ENCODE results near the gene TAS2R16. TPM values are rescaled to one million over a fixed set of nuclear protein-coding genes. Genes with fewer than 3 reads are reported as not detected.

TAS2R16 gene
- total RNA-seq, 2 experiments from 2014 or later, result not detected

DNA sequence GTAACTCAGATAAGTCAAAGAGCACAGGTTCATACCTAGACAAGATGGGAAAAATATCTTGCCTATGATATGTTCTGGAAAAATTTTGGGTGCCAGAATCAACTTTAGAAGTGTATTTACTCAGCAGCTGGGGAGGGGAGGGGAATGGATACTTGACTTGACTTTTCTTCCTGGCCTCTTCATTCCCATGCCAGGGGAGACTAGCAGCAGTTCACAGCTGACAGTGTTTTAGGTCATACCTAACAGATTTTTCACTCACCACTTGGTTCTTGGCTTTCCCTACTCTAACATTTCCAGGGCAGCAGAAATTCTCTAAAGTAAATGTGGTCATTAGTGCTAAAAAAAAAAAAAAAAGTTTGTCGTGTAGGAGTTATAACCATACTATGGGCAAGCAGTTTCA, 46.3 kb downstream of the TAS2R16 start:
- Histone ChIP-seq H3K4me1 (ENCODE audit: insufficient read depth, low read length, poor library complexity, severe bottlenecking) (no peaks in the 10 kb centered on the region), H3K9me3 (ENCODE audit: low read length) (no peaks in the 10 kb centered on the region), H3K27ac (ENCODE audit: low read depth, low read length, poor library complexity, severe bottlenecking) (no peak overlapping the region), H3K79me2 (ENCODE audit: insufficient read depth, low read depth, low read length) (no peaks in the 10 kb centered on the region), H4K20me1 (ENCODE audit: insufficient read depth, low read length) (no peaks in the 10 kb centered on the region), H3K4me3 (ENCODE audit: low read depth, low read length, poor library complexity, severe bottlenecking) (no peak overlapping the region), H3K4me2 (ENCODE audit: low read length) (no peak overlapping the region), H3K36me3 (ENCODE audit: insufficient read depth, low read length) (no peaks in the 10 kb centered on the region), H2AFZ (ENCODE audit: low read length) (no peak overlapping the region), H3K9me2 (ENCODE audit: insufficient read depth, low read length) (no peaks in the 10 kb centered on the region)
- DNase-seq (ENCODE audit: low spot score), result no peak
- no TSS peak for BruUV-seq (replicated peaks)
- CTCF ChIA-PET (ENCODE audit: unreplicated experiment), result no interaction called here
- POLR2A ChIA-PET, result no interaction called here
- intact Hi-C loops (cut with micrococcal nuclease; ENCODE audit: unreplicated experiment), result no loop called here
- TF ChIP-seq, protein P1, sequence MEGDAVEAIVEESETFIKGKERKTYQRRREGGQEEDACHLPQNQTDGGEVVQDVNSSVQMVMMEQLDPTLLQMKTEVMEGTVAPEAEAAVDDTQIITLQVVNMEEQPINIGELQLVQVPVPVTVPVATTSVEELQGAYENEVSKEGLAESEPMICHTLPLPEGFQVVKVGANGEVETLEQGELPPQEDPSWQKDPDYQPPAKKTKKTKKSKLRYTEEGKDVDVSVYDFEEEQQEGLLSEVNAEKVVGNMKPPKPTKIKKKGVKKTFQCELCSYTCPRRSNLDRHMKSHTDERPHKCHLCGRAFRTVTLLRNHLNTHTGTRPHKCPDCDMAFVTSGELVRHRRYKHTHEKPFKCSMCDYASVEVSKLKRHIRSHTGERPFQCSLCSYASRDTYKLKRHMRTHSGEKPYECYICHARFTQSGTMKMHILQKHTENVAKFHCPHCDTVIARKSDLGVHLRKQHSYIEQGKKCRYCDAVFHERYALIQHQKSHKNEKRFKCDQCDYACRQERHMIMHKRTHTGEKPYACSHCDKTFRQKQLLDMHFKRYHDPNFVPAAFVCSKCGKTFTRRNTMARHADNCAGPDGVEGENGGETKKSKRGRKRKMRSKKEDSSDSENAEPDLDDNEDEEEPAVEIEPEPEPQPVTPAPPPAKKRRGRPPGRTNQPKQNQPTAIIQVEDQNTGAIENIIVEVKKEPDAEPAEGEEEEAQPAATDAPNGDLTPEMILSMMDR (conservative IDR thresholded peaks at IDR 0.05; ENCODE audit: low read length), result no peak
- no peak for TF ChIP-seq EZH2phosphoT487 (IDR thresholded peaks at IDR 0.05; ENCODE audit: borderline replicate concordance, low read depth, low read length)

Other genes starting within 250 kb of the TAS2R16 start
- gene CADPS2, start 109.2 kb downstream of the TAS2R16 start, total RNA-seq (2014; rRNA removed; shearing (Covaris generic)), result not detected in 2 replicates
- gene CADPS2, start 109.2 kb downstream of the TAS2R16 start, total RNA-seq (2022), result not detected in 2 replicates
- not detected in 2 replicates for gene SLC13A1, start 204.3 kb upstream of the TAS2R16 start, total RNA-seq (2014; rRNA removed; shearing (Covaris generic))
- gene SLC13A1, start 204.3 kb upstream of the TAS2R16 start, total RNA-seq (2022), result not detected in 2 replicates